ENCODE data around the gene PGS1.
"Not testable (repeated sequence)": the region's sequence is repeated elsewhere in the genome, so short reads cannot be mapped to it uniquely, and the experiment has no call there.

Gene PGS1, protein sequence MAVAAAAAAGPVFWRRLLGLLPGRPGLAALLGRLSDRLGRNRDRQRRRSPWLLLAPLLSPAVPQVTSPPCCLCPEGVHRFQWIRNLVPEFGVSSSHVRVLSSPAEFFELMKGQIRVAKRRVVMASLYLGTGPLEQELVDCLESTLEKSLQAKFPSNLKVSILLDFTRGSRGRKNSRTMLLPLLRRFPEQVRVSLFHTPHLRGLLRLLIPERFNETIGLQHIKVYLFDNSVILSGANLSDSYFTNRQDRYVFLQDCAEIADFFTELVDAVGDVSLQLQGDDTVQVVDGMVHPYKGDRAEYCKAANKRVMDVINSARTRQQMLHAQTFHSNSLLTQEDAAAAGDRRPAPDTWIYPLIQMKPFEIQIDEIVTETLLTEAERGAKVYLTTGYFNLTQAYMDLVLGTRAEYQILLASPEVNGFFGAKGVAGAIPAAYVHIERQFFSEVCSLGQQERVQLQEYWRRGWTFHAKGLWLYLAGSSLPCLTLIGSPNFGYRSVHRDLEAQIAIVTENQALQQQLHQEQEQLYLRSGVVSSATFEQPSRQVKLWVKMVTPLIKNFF

DNA sequence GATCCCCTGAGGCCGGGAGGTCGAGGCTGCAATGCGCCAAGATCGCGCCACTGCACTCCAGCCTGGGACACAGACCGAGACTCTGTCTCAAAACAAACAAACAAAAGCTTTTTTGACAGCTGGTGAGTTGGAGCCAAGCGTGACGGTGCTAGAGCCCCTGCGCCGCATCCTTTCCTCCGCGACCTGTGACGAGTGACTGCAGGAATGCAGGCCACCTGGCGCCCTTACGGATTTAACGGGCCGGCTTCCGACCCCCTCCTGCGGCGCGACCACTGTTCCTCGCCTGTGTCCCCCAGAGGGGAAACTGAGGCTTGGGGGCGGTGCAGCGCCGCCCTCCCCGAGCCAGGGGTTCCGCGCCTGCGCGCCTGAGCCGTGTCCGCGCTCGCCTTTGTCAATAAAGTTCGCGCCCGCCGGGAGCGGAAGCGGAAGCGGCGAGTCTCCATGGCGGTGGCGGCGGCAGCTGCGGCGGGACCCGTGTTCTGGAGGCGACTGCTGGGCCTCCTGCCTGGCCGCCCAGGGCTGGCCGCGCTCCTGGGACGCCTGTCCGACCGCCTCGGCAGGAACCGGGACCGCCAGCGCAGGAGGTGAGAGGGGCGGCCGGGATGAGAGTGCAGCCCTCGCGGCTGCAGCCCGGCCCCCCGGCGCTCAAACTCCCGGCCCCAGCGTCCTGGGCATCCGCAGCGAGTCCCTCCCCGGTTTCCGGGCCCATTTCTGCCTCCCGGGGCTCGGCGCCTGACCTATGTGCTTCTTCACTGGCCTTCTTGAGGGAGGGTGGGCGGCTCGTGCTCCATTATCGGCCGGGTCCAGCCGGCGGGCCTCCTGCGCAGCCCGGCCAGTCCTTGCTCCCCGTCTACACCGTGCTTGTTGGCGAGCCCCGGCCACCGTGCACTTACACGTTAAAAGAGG lies at the start of gene PGS1:
TSS of gene PGS1 (plus strand) at position 425 of the 906 bp plus-strand sequence. CDS start at position 442, 17 bp downstream.
- no peak for DNase-seq

DNA sequence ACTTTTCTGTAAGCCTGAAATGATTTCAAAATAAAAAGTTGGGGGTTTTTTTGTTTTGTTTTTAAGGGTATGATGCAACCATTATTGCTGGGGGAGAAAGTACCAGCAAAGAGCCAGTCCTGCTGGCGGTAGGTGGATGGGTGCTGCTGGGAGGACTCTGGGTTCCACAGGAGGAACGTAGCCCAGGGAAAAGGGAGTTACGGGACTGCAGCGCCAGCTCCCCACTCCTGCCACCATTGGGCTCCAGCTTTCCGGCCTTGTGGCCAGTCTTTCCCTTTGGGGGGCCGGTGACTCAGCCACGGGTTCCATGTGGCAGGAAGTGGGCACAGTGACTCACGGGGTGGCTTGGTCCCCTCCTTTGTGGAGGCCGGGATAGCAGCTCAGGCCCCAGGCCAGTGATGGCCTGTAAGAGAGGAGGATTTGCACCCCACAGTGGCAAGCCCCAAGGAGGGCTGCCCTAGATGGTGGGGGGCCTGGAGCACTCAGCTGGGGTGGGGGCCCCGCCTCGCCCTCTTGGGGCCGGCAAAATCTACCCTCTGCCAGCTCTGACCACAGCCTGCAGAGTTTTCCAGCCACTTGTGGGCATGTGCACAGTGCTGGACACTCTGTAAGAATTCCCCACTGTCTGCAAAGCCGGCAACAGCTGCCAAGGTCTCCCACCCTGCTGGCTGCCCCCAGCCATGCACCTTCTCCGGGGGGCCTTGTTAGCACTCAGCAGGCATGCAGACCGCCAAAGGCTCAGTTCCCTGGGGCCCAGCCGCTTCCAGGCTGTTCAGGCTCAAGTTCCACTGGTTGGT lies 49.0 kb upstream of the PGS1 start:
- no peak for DNase-seq

DNA sequence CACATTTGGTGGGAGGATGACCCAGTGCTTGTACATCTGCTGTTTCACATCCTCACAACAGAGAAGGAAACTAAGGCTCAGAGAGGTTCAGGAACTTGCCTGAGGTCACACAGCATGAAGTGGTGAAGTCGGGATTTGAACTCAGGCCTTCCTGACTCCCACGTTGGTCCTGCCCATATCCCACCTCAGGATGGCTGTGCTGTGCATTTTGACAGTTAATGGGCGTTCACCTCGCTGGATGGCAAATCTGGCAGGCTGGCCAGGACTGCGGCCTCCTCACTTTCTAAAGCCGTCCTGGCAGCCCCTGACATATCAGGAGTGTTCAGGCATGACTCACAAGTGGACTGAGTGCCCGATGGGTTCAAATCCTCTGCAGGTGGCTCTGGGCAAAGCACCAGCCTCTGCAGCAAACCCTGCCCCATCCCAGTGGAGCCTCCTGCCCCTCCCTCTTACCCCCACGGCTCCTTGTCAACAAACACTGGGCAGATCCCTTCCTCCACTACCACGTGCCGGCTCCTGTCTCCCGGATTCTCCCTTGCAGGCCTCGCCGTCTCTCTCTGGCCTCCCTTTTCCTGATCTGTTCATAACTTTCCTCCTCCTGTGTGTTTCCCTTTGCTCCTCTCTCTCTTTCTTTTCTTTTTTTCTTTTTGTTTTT lies 47.8 kb upstream of the PGS1 start:
- no peak for DNase-seq

DNA sequence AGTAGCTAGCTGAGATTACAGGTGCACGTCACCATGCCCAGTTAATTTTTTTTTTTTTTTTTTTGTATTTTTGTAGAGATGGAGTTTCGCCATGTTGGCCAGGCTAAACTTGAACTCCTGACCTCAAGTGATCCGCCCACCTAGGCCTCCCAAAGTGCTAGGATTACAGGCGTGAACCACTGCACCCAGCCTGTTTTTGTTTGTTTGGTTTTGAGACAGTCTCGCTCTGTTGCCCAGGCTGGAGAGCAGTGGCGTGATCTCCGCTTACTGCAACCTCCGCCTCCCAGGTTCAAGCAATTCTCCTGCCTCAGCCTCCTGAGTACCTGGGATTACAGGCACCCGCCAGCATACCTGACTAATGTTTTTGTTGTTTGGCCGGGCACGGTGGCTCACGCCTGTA lies 47.1 kb upstream of the PGS1 start:
- not testable (repeated sequence) for DNase-seq

DNA sequence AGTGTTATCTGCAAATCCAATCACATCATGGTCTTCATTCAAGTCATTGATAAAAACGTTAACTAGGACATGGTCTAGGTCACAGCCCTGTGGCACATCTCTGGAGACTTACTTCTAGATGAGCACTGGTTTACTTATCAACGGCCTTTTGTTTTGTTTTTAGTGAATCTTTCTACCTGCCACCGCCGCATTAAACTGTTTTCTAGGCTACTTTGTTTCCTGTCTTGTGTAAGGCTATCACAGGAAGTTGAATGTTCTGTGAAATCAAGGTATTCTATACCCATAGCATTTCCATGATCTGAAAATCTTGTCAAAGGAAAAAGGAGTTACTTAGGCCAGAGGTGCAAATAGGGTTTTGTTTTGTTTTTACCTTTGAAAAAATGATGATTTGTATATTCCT lies 45.5 kb upstream of the PGS1 start:
- DNase-seq = no peak

DNA sequence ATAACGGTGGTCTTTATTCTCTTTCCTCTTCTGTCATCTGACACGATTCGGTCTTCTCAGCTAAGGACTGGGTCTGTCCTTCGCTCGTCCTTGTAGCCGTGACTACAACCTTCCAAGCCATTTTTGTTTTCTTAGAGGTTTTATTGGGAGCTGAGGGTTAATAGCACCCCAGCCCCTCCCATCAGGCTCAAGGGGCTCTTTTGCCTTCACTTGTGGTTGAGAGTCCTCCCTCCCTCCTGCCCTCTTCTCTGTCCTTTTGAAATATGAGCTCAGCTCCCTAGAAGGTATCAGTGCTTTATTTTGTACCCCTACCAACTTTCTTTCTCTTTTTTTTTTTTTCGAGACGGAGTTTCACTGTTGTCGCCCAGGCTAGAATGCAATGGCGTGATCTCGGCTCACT lies 43.2 kb upstream of the PGS1 start:
- no peak for DNase-seq

DNA sequence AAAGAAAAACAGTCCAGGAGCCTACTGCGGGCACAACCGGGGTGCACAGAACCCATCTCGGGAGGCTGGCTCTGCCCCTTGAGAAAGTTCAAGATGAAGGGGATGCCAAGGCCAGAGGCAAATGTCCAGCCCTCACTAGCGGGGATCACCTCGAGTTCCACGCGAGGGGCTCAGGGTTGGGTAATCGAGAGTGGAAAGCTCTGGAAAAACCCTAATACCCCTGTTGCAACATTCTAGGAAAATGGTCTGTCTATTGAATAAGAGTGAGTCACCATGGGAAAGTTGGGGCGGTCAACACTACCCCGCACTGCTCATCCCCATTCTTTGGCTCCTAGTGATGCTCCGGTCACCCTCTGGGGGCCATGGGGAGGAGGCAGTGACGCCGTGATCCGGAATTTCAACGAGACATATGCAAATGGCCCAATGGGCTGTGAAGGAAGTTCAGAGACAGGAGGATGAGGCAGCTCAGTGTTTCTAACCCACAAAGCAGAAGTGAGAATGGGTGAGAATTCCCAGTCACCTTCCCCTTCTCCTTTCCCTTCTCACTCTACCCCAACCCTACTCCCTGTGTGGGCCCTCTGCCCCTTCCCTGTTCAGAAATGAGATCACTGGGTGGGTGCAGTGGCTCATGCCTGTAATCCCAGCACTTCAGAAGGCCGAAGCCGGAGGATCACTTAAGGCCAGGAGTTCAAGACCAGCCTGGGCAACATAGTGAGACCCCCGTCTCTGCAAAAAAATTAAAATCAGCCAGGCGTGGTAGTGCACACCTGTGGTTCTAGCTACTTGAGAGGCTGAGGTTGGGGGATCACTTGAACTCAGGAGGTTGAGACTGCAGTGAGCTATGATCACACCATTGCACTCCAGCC lies 41.0 kb upstream of the PGS1 start:
- DNase-seq = no peak

DNA sequence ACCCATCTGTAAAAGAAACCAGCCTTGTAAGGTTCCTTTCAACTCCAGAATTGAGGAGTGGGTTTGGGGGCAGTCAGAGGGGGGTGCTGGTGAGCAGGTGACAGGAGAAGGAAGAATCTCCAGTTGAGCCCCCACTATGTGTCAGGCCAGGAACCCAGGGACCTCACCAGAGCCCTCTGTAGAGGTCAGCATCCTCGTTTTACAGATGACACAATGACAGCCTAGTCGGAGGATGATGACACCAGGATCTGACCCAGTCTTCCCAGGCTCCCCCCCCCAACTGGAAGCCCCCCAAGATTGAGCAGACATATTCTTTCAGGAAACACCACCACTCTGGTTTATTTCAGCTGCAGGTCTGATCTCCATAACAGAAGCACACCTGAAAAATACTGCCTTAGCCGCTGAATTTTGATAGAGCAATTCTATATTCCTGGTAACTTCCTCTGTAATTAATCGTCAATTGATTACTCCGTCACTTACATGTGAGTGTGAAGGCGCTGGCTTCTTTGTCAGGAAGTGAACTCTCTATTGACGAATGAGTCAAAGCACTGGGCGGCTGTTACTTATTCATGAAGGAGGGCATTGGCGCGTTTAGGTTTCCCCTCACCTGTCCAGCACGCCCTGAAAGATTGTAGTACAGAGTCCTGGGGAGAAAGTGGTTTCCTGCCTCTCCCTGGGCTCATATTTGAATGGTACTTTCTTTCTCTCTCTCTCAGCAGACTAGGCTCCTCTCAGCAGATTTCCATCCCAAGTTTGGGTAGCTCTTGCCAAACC lies 39.8 kb upstream of the PGS1 start:
- DNase-seq = no peak

DNA sequence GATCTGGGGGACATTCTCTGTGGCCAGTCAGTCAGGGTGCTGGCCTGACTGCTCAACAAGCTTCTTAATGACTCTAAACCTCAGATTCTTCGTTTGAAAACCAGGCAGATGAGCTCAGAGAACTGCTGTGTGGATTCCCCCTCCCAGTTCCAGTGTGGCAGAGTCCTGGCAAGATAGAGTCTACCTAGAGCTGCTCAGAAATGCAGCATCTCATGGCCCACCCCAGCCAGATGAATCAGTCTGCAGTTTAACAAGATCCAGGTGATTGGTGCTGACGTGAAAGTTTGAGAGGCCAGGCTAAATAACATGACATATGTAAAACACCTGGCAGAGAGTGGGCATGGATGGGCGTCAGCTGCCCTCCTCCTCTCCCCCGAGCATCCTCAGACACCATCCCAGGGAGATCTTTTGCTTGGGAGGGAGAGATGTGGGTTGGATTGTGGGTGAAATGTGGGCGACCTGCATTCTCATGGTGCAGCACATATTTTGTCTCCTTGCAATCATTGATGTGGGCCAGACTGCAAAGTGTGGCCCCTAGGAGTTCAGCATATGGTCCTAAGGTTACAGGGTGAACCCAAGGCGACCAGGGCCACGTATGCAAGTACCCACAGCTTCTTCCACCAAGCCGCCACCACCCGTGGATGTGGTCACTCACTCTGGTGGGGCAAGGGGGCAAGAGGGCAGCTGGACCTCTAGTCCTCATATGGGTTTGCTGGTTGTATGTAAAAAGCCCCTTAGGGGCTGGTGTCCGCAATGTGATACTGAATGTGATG lies 38.1 kb upstream of the PGS1 start:
- no peak for DNase-seq

DNA sequence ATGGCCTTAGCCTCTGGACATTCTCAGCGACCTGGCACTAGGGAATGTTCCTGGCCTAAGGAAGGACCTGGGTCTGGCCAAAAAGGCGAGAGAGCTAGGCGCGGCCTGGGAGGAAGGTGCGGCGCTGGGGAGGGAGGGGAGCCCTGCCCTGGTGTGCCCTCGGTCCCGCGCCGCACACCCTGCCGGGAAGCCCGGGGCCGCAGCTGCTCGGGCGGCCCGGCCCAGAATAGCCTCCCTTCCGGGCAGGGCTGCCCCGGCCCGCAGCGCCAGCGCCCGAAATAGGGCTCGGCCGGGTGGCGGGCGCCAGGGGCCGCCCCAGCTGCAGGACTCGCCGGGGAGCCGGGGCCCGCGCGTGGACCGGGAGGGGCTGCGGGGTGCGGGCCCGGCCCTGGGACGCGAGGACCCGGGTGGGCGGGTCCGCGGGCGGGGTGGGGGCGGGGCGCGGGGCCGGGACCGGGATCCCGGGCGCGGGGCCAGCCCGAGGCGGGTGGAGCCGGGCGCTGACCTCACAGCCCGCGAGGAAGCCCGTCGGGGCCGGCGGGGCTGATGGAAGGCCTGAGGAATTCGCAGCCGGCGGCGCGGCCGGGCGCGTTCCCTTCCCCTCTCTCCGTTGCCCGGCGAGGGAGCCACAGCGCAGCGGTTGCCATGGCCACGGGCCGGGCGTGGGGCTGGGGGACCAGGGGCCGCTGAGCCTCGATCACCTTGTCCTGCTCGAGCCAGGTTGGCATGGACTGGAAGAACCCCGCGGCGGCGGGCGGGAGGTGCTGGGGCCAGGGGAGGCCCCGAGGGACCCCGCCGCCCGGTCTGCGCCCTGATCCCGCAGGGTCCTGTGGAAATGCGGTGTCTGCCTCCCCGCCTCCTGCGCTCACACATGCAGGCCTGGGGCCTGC lies 36.6 kb upstream of the PGS1 start:
- no peak for DNase-seq

DNA sequence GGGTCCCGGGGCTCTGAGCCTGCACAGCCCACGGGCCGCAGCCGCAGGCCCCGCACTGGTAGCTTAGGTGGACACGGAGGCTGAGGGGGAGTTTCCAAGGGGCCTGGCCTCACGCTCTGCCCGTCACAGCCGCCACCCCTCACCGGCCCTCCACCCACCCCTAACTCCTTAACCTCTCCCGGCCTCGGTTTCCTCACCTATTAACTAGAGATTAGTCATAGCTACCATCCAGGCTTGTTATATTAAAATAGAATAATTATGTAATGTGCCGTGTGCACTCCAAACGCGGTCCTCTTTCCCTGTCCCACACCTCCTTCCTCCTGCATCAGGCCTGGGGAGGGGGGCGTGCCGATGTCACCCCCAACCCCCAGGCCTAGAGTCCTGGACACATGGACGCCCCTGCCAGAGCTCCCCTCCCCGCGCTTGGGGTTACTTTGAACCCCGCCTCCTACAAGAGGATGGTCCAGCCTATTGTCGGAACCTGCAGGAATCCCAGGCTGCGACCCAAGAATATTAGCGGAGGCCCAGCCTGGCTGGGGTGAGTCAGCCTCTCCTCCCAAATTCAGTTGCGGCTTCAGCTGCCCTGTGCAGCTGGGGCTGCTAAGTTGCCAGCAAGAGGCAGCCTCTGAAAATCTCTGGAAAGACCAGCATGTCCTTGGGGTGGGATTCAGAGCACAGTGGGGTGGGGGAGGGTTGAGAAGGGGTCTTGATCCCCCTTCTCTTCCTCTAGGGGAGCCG lies 35.8 kb upstream of the PGS1 start:
- no peak for DNase-seq

DNA sequence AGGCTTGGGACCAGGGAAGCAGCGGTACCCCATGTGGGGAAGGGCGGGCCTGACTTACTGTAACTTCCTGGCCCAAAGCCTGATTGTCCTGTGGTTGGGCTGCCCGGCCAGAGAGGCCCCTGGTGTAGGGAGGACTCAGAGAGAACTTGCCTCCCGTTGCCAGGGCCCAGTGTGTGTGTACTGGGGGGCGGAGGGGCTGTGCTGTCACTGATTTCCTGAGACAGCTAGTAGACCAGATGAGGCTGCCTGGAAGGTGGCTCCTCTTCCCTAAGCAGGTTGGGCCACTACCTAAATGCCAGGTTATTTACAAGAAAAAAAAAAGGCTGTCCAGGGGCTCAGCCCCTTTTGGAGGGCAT lies 35.3 kb upstream of the PGS1 start:
- no peak for DNase-seq

DNA sequence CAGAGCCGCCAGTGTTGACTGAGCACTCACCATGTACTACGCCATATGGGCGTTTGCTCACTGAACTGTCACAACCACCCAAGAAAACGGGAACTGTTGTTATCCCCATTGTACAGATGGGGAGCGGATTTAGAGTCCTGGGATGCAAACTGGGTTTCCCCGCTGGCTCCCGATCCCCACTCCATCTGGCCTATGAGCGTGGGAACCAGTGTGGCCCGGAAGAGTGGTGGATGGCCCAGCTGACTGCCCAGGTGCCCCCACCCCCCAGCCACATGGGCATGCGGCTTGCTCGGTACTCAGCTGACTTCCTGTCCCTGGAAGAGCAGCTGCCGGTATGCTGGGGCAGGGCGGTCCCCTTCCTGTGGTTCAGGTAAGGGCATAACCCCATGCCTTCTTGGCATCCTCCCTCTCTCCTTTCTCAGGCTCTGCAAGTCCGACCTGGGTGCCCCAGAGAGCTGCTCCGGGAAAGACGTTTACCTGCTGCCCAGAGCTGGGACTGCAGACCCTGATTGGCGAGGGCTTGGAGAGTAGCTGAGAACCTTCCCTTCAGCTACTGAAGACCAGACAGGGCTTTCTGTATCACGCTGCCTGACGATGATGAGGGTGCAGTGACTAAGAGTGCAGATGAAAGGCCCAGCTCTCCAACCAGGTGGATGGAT lies 34.8 kb upstream of the PGS1 start:
- no peak for DNase-seq

DNA sequence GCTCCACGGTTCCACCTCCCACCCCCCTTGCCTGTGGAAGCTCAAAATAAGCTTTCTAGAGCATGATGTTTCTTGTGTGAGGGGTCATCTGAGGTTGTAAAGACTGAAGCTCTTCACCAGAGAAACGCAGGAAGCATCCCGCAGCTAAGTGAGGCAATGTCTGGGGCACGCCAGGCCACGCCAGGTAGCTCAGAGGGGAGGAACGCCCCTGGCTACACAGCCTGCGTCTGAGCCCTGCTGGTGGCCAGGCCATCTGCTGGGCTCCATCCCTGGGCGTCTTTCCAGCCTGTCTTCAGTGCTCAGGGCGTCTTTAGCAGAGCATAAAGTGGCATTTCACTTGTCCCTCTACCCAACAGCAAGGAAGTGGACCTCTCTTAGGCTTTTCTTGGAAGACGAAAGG lies 33.8 kb upstream of the PGS1 start:
- DNase-seq = no peak

DNA sequence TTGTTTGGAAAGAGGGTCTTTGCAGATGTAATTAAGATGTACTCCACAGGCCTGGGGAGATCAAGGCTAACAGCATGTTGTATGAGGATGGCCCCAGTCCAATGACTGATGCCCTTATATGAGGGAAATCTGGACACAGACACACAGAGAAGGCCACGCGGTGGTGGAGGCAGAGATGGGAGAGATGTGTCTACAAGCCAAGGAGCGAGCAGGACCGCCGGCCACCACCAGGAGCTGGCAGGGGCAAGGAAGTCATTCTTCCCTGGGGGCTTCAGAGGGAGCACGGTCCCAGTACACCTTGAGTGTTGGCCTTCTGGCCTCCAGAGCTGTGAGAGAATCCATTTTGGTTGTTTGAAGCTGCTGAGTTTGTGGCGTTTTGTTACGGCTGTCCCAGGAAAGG lies 33.3 kb upstream of the PGS1 start:
- DNase-seq = no peak

DNA sequence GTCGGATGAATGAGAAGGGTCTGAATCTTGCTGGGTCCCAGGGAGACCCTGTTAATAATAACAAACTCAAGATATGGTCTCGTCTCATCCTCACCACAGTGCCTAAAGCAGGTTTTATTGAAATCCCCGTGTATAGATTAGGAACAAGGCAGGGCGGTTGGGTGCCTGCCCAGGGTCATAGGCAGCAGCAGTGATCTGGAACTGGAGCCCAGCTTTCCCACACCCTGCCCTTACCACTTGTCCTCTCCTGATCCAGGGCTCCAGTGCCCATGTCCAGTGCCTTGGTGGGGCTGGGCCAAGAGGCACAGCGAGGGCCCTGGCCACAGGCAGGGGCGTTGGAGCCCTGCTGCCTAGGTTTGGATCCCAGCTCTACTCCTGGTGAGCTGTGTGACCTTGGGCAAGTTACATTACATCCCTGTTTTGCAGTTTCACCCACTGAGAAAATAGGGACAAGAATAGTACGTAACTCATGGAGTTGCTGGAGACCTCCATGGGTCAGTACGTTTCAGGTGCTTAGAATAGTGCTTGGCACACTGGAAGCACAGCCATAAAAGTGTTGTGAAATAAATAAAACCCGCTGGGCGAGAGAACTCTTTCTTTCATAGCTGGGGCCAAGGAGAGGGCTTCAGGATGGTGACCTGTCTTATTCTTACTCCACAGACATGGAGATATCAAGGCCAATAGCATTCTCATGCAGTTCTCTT lies 32.5 kb upstream of the PGS1 start:
- no peak for DNase-seq
